ENCODE results near the gene IL10.

DNA sequence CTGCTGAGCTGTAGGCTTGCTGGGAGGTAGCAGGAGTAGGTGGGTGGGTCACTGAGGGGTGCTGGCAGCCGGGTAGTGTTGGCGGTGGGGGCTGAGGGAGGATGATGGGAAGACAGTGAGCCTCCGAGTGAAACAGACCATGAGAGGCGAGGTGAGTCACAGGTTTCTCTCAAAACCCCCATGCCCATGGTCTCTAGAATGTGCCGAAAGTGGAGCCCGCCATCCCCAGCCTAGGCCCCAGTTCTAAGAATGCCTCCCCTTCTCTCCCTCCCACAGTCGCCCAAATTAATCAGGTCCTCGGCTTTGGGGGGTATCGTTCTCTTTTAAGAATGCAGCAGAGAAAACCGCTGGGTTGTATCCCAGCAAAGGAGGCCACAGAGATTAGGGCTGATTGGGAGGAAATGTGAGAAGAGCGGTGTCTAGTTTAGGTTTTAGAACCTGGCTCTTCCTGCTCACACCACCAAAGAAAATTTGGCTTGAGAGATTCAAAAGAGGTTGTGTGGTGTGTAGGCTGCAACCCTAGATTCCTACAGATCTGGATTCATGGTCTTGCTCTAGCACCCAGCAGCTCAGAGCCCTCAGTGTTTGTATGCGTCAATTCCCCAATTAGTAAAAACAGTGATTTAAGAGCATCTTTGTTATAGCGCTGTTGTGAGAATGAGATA, 29.4 kb downstream of the IL10 start:
- TF ChIP-seq, protein P1, sequence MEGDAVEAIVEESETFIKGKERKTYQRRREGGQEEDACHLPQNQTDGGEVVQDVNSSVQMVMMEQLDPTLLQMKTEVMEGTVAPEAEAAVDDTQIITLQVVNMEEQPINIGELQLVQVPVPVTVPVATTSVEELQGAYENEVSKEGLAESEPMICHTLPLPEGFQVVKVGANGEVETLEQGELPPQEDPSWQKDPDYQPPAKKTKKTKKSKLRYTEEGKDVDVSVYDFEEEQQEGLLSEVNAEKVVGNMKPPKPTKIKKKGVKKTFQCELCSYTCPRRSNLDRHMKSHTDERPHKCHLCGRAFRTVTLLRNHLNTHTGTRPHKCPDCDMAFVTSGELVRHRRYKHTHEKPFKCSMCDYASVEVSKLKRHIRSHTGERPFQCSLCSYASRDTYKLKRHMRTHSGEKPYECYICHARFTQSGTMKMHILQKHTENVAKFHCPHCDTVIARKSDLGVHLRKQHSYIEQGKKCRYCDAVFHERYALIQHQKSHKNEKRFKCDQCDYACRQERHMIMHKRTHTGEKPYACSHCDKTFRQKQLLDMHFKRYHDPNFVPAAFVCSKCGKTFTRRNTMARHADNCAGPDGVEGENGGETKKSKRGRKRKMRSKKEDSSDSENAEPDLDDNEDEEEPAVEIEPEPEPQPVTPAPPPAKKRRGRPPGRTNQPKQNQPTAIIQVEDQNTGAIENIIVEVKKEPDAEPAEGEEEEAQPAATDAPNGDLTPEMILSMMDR (IDR thresholded peaks at IDR 0.05), result no peak
- TF ChIP-seq EZH2 (IDR thresholded peaks at IDR 0.05) (no peak), EZH2phosphoT487 (IDR thresholded peaks at IDR 0.05) (no peak)

All from neural progenitor cell (in vitro differentiated cells).